Ishikawa (cell line): ENCODE results near the gene SPTA1.

ENCODE experiments used
- CEBPB ChIP-seq: IDR thresholded peaks from 2 replicates; pipeline ENCODE4 v1.6.1; 2012
- CREB1 ChIP-seq: IDR thresholded peaks from 2 replicates; pipeline ENCODE4 v1.6.1; 2012; ENCODE audit warnings: low read depth
- EGR1 ChIP-seq: IDR thresholded peaks from 2 replicates; pipeline ENCODE4 v1.6.1; 2012
- EP300 ChIP-seq: IDR thresholded peaks from 2 replicates; pipeline ENCODE4 v1.6.1; 2012; ENCODE audit warnings: borderline replicate concordance
- FOXM1 ChIP-seq: IDR thresholded peaks from 2 replicates; pipeline ENCODE4 v1.6.1; 2012; ENCODE audit warnings: low read depth, borderline replicate concordance
- NFIC ChIP-seq: IDR thresholded peaks from 2 replicates; pipeline ENCODE4 v1.6.1; 2012
- RAD21 ChIP-seq: IDR thresholded peaks from 2 replicates; pipeline ENCODE4 v1.6.1; 2012; ENCODE audit warnings: low read depth
- TAF1 ChIP-seq: IDR thresholded peaks from 2 replicates; pipeline ENCODE4 v1.6.1; 2012; ENCODE audit warnings: low read depth, mild to moderate bottlenecking
- TCF12 ChIP-seq: IDR thresholded peaks from 2 replicates; pipeline ENCODE4 v1.6.1; 2012; ENCODE audit warnings: low read depth
- TEAD4 ChIP-seq: IDR thresholded peaks from 2 replicates; pipeline ENCODE4 v1.6.1; 2012
- YY1 ChIP-seq: IDR thresholded peaks from 2 replicates; pipeline ENCODE4 v1.6.1; 2012; ENCODE audit warnings: low read depth
- ZBTB7A ChIP-seq: IDR thresholded peaks from 2 replicates; pipeline ENCODE4 v1.6.1; 2012; ENCODE audit warnings: low read depth
- TF ChIP-seq, protein P1 (sequence below): IDR thresholded peaks from 2 replicates; pipeline ENCODE4 v1.6.1; 2012
- TF ChIP-seq, protein P2 (sequence below): IDR thresholded peaks from 2 replicates; pipeline ENCODE4 v1.6.1; 2012; ENCODE audit warnings: low read depth, mild to moderate bottlenecking
- TF ChIP-seq, protein P3 (sequence below): IDR thresholded peaks from 2 replicates; pipeline ENCODE4 v1.6.1; 2012

SPTA1 gene

DNA sequence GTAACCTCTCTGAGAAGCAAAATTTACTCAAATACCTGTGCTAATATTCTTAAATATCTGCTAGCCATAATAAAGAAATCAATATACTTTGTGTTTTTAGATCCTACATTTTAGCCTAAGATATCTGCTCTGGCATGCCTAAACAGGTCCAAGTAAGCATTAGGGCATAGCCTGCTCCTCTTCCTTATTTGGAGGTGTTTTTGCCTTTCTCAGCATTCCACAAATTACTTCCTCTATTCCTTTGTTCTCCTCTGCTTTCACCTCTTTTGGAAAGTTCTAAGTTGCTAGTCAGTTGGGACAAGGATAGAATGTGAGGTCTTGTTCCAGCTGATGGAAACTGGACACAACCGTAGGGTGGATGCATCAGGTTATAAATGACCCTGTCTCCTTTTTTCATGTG lies 99.6 kb downstream of the SPTA1 start:
- no peak for TF ChIP-seq EP300

DNA sequence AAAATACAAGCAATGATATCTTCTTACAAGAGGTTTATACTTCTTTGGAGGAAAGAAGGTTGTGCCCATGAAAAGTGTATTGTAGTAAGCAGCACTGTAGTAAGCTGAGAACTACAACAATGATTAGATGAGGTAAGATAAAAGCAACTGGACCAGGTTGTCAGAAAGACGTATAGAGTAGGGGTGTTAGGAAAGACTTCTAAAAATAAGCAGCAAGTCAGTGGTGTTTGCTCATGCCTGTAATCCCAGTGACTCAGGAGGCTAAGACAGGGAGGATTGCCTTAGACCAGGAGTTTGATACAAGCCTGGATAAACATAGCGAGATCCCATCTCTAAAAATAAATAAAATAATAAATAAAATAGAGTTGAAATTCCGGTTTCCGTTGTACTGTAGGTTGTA lies 102.6 kb downstream of the SPTA1 start:
- TF ChIP-seq, protein P1, sequence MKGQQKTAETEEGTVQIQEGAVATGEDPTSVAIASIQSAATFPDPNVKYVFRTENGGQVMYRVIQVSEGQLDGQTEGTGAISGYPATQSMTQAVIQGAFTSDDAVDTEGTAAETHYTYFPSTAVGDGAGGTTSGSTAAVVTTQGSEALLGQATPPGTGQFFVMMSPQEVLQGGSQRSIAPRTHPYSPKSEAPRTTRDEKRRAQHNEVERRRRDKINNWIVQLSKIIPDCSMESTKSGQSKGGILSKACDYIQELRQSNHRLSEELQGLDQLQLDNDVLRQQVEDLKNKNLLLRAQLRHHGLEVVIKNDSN, result no peak
- TF ChIP-seq TCF12 (no peak), YY1 (no peak), EP300 (no peak), CEBPB (no peak)

DNA sequence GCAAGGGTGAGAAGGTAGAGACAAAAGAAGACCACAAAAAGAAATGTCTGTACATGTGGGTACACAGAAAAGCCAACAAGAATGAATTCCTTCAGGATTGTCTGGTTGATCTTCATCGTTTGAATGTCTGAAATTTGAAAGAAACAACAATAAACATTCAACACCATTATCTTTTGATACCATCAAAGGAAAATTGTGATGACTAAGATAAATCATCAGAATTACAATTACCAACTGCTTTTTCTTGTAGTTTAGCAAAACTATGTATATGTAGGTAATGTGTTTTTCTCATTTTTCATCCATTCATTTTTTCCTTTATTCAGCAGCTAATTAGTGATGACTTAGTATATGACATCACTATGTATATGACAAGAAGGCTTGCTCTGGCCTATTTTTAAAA lies 106.8 kb downstream of the SPTA1 start, which contains the start of gene OR10X1:
TSS of gene OR10X1 (minus strand) at position 167 of the 400 bp plus-strand sequence. CDS start at position 167, 0 bp downstream.
- no peak for TF ChIP-seq TAF1
- TF ChIP-seq EGR1, result no peak
- TF ChIP-seq, protein P2, sequence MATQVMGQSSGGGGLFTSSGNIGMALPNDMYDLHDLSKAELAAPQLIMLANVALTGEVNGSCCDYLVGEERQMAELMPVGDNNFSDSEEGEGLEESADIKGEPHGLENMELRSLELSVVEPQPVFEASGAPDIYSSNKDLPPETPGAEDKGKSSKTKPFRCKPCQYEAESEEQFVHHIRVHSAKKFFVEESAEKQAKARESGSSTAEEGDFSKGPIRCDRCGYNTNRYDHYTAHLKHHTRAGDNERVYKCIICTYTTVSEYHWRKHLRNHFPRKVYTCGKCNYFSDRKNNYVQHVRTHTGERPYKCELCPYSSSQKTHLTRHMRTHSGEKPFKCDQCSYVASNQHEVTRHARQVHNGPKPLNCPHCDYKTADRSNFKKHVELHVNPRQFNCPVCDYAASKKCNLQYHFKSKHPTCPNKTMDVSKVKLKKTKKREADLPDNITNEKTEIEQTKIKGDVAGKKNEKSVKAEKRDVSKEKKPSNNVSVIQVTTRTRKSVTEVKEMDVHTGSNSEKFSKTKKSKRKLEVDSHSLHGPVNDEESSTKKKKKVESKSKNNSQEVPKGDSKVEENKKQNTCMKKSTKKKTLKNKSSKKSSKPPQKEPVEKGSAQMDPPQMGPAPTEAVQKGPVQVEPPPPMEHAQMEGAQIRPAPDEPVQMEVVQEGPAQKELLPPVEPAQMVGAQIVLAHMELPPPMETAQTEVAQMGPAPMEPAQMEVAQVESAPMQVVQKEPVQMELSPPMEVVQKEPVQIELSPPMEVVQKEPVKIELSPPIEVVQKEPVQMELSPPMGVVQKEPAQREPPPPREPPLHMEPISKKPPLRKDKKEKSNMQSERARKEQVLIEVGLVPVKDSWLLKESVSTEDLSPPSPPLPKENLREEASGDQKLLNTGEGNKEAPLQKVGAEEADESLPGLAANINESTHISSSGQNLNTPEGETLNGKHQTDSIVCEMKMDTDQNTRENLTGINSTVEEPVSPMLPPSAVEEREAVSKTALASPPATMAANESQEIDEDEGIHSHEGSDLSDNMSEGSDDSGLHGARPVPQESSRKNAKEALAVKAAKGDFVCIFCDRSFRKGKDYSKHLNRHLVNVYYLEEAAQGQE, result no peak
- TF ChIP-seq RAD21, result no peak
- TF ChIP-seq CREB1, result no peak
- TF ChIP-seq, protein P1, result no peak
- TF ChIP-seq FOXM1, result no peak
- TF ChIP-seq CEBPB, result no peak
- TF ChIP-seq, protein P3, sequence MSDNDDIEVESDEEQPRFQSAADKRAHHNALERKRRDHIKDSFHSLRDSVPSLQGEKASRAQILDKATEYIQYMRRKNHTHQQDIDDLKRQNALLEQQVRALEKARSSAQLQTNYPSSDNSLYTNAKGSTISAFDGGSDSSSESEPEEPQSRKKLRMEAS, result no peak
- TF ChIP-seq NFIC, result no peak
- TF ChIP-seq TCF12, result no peak
- TF ChIP-seq YY1, result no peak
- TF ChIP-seq ZBTB7A, result no peak
- TF ChIP-seq TEAD4, result no peak
- TF ChIP-seq EP300, result no peak

DNA sequence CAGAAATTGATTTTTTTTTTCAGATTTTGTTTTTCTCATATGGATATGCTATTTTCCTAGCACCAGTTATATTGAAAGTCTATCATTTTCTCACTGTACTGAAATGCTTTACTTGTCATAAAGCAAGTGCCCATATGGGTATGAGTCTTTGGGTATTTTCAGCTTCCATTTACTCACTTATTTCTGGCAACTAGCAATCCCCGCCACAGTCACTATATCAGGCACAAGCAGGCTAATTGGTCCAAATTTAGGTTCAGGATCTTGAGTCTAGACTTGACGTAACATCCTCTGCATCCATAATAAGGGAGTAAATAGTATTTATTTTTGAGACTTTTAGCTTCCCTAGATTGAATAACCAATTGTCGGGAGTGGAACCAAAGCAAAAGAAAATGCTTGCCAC lies 109.0 kb downstream of the SPTA1 start:
- TF ChIP-seq, protein P1, result no peak
- TF ChIP-seq YY1, result no peak

DNA sequence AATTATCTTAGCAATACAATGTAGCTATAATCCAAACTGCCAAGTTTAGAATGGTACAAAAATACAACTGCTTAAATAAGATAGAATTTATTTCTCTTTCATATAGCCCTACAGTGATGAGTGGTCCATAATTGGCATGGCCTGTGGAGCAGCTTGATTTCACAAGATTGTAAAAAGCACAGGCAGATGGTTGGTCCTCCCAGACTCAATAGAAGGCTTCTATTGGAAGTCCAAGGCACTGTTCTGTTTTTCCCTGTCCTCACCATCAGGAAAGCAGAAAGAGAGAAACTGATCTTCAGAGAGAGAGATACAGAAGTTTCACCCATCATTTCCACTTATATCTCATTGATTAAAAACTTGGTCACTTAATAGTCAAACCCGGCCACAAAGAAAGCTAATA lies 114.3 kb downstream of the SPTA1 start:
- no peak for TF ChIP-seq NFIC
- TF ChIP-seq, protein P1, result no peak
- TF ChIP-seq FOXM1, result no peak
- TF ChIP-seq CEBPB, result no peak
- TF ChIP-seq, protein P3, result no peak
- TF ChIP-seq EP300, result no peak
- no peak for TF ChIP-seq TAF1
- no peak for TF ChIP-seq RAD21
- TF ChIP-seq TCF12, result no peak
- no peak for TF ChIP-seq YY1
- no peak for TF ChIP-seq CREB1
- TF ChIP-seq, protein P2, result no peak
- no peak for TF ChIP-seq TEAD4

DNA sequence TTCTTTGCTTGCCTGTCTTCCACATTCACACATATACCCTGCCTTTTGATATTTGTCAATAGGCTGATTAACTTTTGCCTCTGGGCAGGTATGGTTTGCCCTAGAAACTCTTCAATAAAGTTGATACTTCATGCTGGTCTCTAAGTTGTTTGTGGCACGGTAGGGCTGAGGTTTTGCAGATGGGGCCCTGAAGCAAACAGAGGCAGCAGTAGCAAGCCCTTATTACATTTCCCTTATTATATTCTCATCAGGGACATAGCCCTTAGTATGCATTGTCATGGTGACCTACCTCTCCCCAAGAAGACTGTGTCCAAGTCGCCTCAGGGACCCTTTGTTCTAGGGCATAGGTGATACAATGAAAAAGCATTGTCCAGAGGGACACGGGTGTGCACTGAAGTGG lies 116.0 kb downstream of the SPTA1 start, which contains the start of gene OR6P1:
TSS of gene OR6P1 (minus strand) at position 101 of the 400 bp plus-strand sequence. CDS start 6,976 bp downstream, outside the sequence.
- TF ChIP-seq TAF1 (no peak), EGR1 (no peak), RAD21 (no peak), ZBTB7A (no peak), CREB1 (no peak), TCF12 (no peak), YY1 (no peak)
